Measurements from ENCODE around the gene CDC34. TPM values are rescaled to one million over a fixed set of nuclear protein-coding genes. Genes with fewer than 3 reads are reported as not detected.

Gene CDC34
- polyA plus RNA-seq, 2 donors: 45.2 to 68.7 TPM

DNA sequence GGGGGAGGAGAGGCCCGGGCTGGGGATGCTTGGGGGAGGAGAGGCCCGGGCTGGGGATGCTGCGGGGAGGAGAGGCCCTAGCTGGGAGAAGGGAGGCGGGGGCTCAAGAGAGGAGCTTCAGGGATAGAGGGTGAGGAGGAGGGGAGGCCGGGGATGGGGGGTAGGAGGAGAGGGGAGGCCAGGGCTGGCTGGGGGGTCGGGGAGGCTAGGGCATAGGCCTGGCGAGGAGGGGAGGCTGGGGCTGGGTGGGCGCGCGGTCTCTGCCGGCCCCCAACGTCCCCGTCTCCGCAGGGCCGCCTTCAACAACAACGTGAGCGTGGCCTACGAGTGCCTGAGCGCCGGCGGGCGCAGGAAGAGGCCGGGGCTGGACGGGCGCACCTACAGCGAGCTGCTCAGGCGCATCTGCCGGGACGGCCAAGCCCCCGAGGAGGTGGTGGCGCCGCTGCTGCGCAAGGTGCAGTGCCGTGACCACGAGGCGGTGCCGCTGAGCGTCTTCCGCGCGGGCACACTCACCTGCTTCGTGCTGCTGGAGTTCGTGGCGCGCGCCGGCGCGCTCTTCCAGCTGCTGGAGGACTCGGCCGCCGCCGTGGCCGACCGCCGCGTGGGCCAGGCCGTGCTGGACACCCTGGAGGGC is 12.8 kb upstream of the CDC34 start:
- 27 to 33% methylated on average over 10 to 58 of the region's 58 CpGs for WGBS, 2 donors
- H3K4me1 ChIP-seq (ENCODE audit: control insufficient read depth in 2 of 2, insufficient read depth in 2 of 2, low read length in 1 of 2): no peaks in the 10 kb centered on the region
- no peak overlapping the region for H3K27ac ChIP-seq (ENCODE audit: low read depth in 2 of 2, low read length in 1 of 2)
- H3K36me3 ChIP-seq (ENCODE audit: control insufficient read depth in 2 of 2, insufficient read depth in 2 of 2, low read length in 1 of 2): peaks cover 0 to 5% of the 10 kb centered on the region in 2 donors
- no peaks in the 10 kb centered on the region for H3K27me3 ChIP-seq (ENCODE audit: control insufficient read depth in 1 of 2, insufficient read depth in 2 of 2, low read length in 2 of 2)
- no peaks in the 10 kb centered on the region for H3K9me3 ChIP-seq (ENCODE audit: control insufficient read depth in 2 of 2, insufficient read depth in 1 of 2, low read depth in 1 of 2, low read length in 1 of 2)
- H3K4me3 ChIP-seq (ENCODE audit: low read depth in 1 of 2, low read length in 2 of 2): peak overlapping the region in 1 of 2 donors; percentile 15

DNA sequence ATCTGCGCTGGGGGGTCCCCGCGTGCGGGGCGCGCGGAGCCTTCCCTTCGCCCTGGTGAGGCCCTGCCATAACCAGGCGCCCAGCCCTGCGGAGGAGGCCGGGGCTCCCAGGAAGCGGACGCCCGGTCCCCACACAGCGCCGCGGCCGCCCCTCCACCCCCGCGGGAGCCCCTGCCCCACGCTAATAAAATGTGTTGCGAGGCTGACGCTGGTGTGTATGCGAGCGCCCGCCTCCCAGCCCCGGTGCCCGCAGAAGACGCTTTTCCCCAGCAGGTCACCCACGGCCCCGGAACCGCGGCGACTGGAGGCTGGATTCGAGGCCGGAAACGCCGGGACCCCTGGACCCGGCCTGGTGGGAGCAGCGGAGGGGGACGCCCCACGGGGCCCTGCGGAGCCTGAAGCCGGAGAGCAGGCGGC is 12.1 kb upstream of the CDC34 start:
- Histone ChIP-seq H3K27me3 (ENCODE audit: control insufficient read depth in 1 of 2, insufficient read depth in 2 of 2, low read length in 2 of 2) (no peaks in the 10 kb centered on the region), H3K4me1 (ENCODE audit: control insufficient read depth in 2 of 2, insufficient read depth in 2 of 2, low read length in 1 of 2) (no peaks in the 10 kb centered on the region), H3K27ac (ENCODE audit: low read depth in 2 of 2, low read length in 1 of 2) (no peak overlapping the region), H3K36me3 (ENCODE audit: control insufficient read depth in 2 of 2, insufficient read depth in 2 of 2, low read length in 1 of 2) (no peaks in the 10 kb centered on the region), H3K4me3 (ENCODE audit: low read depth in 1 of 2, low read length in 2 of 2) (no peak overlapping the region), H3K9me3 (ENCODE audit: control insufficient read depth in 2 of 2, insufficient read depth in 1 of 2, low read depth in 1 of 2, low read length in 1 of 2) (no peaks in the 10 kb centered on the region)
- WGBS, 2 donors: 85 to 89% methylated on average over 43 to 45 of the region's 45 CpGs

DNA sequence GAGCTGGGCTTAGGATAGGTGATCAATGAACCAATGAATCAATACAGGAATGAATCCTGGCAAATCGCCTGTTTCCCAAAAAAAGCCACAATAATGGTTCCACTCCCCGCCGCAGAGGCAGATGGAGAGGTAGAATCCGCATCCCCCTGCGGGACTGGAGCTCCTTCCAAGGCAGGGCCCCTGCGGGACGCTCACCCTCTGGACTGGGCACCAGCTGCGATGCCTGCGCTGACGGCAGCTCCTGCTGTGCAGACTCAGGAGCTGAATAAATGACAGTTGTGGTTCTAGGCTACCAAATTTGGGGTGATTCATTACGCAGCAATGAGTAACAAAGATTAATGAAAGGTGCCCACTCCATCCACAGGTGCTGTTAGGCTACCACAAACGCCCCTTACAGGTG is 8.8 kb upstream of the CDC34 start:
- Histone ChIP-seq H3K4me3 (ENCODE audit: low read depth in 1 of 2, low read length in 2 of 2) (no peak overlapping the region), H3K27ac (ENCODE audit: low read depth in 2 of 2, low read length in 1 of 2) (no peak overlapping the region), H3K27me3 (ENCODE audit: control insufficient read depth in 1 of 2, insufficient read depth in 2 of 2, low read length in 2 of 2) (no peaks in the 10 kb centered on the region), H3K4me1 (ENCODE audit: control insufficient read depth in 2 of 2, insufficient read depth in 2 of 2, low read length in 1 of 2) (peaks cover 0 to 3% of the 10 kb centered on the region in 2 donors), H3K9me3 (ENCODE audit: control insufficient read depth in 2 of 2, insufficient read depth in 1 of 2, low read depth in 1 of 2, low read length in 1 of 2) (no peaks in the 10 kb centered on the region), H3K36me3 (ENCODE audit: control insufficient read depth in 2 of 2, insufficient read depth in 2 of 2, low read length in 1 of 2) (no peaks in the 10 kb centered on the region)
- 94% methylated on average over 12 of the region's 12 CpGs for WGBS, 2 donors

DNA sequence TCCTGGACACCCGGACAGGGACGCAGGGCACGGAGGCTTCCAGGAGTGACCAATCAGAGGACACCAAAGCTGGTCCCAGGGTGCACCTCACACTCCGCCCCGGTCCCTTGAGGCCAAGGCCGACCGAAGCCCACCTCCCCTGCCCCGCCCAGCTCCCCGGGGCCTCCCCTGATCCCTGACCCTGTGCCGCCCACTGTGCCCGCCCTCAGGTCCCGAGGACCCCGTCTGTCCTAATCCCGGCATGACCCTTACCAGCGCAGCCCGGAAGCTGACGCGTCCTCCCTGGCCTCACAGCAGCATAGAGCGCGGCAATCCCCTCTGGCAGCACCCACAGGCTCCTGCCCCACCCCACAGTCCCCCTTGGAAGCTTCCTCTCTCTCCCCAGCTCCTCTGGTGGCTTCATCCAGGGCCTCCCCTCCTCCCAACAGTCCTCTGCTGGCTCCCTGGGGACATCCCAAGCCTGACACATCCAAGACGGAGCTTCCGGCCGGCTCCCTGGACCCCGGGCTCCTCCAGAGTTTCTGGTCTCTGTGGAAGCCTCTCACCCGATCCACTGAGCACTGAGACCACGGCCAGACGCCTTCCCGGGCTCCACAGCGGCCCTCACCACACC is 7.4 kb upstream of the CDC34 start:
- Histone ChIP-seq H3K4me1 (ENCODE audit: control insufficient read depth in 2 of 2, insufficient read depth in 2 of 2, low read length in 1 of 2) (peaks cover 0 to 3% of the 10 kb centered on the region in 2 donors), H3K9me3 (ENCODE audit: control insufficient read depth in 2 of 2, insufficient read depth in 1 of 2, low read depth in 1 of 2, low read length in 1 of 2) (no peaks in the 10 kb centered on the region), H3K36me3 (ENCODE audit: control insufficient read depth in 2 of 2, insufficient read depth in 2 of 2, low read length in 1 of 2) (no peaks in the 10 kb centered on the region), H3K27me3 (ENCODE audit: control insufficient read depth in 1 of 2, insufficient read depth in 2 of 2, low read length in 2 of 2) (no peaks in the 10 kb centered on the region), H3K4me3 (ENCODE audit: low read depth in 1 of 2, low read length in 2 of 2) (no peak overlapping the region), H3K27ac (ENCODE audit: low read depth in 2 of 2, low read length in 1 of 2) (no peak overlapping the region)
- WGBS, 2 donors: 57 to 68% methylated on average over 29 of the region's 29 CpGs

DNA sequence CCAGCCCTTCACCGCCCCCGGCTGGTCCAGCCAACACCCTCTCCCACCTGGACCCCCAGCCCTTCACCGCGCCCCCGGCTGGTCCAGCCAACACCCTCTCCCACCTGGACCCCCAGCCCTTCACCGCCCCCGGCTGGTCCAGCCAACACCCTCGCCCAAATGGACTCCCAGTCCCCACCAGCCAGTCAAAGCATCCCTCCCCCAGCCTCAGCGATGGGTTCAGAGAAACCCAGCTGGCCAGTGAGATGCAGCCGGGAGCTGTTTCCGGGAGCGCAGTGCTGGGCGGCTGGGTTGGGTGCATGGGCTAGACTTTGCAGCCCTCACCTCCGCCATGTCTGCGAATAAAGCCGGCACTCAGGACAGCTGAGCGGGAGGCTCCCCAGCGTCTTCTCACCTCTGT is 6.5 kb upstream of the CDC34 start:
- WGBS, 2 donors: 77 to 83% methylated on average over 18 of the region's 18 CpGs
- H3K27ac ChIP-seq (ENCODE audit: low read depth in 2 of 2, low read length in 1 of 2): no peak overlapping the region
- H3K4me3 ChIP-seq (ENCODE audit: low read depth in 1 of 2, low read length in 2 of 2): no peak overlapping the region
- no peaks in the 10 kb centered on the region for H3K36me3 ChIP-seq (ENCODE audit: control insufficient read depth in 2 of 2, insufficient read depth in 2 of 2, low read length in 1 of 2)
- H3K9me3 ChIP-seq (ENCODE audit: control insufficient read depth in 2 of 2, insufficient read depth in 1 of 2, low read depth in 1 of 2, low read length in 1 of 2): no peaks in the 10 kb centered on the region
- H3K4me1 ChIP-seq (ENCODE audit: control insufficient read depth in 2 of 2, insufficient read depth in 2 of 2, low read length in 1 of 2): peaks cover 0 to 3% of the 10 kb centered on the region in 2 donors
- no peaks in the 10 kb centered on the region for H3K27me3 ChIP-seq (ENCODE audit: control insufficient read depth in 1 of 2, insufficient read depth in 2 of 2, low read length in 2 of 2)

DNA sequence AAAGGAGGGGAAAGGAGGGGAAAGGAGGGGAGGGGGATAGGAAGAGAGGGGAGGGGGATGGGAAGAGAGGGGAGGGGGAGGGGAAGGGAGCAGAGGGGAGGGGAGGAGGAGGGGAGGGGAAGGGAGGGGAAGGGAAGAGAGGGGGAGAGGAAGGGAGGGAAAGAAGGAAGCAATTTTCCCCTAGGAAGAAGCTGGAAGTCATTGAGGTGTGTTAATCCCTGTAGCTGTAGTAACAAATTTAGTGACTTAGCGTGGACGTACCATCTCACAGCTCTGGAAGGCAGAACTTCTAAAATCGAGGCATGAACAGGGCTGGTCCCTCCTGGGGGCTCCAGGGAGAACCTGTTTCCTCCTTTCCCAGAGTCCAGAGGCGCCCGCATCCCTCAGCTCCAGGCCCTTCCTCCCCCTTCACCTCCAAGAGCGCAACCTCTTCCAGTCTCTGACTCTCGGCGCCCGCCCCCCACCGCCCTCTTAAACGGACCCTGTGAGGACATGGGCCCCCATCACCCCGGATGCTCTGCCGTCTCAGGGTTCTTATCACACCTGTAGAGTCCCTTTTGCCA is 5.6 kb upstream of the CDC34 start:
- 48 to 49% methylated on average over 13 of the region's 13 CpGs for WGBS, 2 donors
- peaks cover 0 to 3% of the 10 kb centered on the region in 2 donors for H3K4me1 ChIP-seq (ENCODE audit: control insufficient read depth in 2 of 2, insufficient read depth in 2 of 2, low read length in 1 of 2)
- H3K9me3 ChIP-seq (ENCODE audit: control insufficient read depth in 2 of 2, insufficient read depth in 1 of 2, low read depth in 1 of 2, low read length in 1 of 2): no peaks in the 10 kb centered on the region
- H3K36me3 ChIP-seq (ENCODE audit: control insufficient read depth in 2 of 2, insufficient read depth in 2 of 2, low read length in 1 of 2): no peaks in the 10 kb centered on the region
- H3K27me3 ChIP-seq (ENCODE audit: control insufficient read depth in 1 of 2, insufficient read depth in 2 of 2, low read length in 2 of 2): no peaks in the 10 kb centered on the region
- H3K4me3 ChIP-seq (ENCODE audit: low read depth in 1 of 2, low read length in 2 of 2): no peak overlapping the region
- H3K27ac ChIP-seq (ENCODE audit: low read depth in 2 of 2, low read length in 1 of 2): no peak overlapping the region

DNA sequence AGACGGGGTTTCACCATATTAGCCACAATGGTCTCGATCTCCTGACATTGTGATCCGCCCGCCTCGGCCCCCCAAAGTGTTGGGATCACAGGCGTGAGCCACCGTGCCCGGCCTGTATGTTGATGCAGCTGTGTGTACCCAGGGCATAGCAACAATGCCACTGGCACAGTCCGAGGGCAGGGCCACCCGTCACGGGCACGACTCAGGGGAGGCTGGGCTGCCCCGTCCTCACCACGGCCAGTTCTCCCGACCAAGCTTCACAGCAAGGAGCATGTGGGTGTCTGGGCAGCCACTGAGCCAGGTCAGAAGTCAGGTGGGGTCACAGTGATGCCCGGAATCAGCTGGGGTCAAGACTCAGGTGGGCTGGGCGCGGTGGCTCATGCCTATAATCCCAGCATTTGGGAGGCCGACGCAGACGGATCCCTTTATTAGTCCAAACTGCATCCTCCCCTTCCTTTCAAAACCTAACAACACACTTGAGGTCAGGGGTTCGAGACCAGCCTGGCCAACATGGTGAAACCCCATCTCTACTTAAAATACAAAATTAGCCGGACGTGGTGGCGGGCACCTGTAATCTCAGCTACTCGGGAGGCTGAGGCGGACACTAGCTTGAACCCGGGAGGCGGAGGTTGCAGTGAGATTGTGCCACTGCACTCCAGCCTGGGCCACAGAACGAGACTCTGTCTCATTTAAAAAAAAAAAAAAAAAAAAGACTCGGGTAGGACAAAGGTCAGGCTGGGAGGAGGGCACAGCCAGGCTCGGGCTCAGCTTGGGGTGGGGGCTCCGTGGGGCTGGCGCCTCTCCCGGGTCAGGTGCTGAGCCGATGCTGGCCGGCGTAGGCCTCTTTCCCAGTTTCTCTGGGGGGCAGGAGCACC is 1.2 kb upstream of the CDC34 start:
- H3K27me3 ChIP-seq (ENCODE audit: control insufficient read depth in 1 of 2, insufficient read depth in 2 of 2, low read length in 2 of 2): no peaks in the 10 kb centered on the region
- H3K4me3 ChIP-seq (ENCODE audit: low read depth in 1 of 2, low read length in 2 of 2): peak overlapping the region; percentile 93 to 94
- no peaks in the 10 kb centered on the region for H3K36me3 ChIP-seq (ENCODE audit: control insufficient read depth in 2 of 2, insufficient read depth in 2 of 2, low read length in 1 of 2)
- H3K9me3 ChIP-seq (ENCODE audit: control insufficient read depth in 2 of 2, insufficient read depth in 1 of 2, low read depth in 1 of 2, low read length in 1 of 2): no peaks in the 10 kb centered on the region
- peaks cover 0 to 17% of the 10 kb centered on the region in 2 donors for H3K4me1 ChIP-seq (ENCODE audit: control insufficient read depth in 2 of 2, insufficient read depth in 2 of 2, low read length in 1 of 2)
- 65% methylated on average over 37 to 38 of the region's 38 CpGs for WGBS, 2 donors
- H3K27ac ChIP-seq (ENCODE audit: low read depth in 2 of 2, low read length in 1 of 2): peak overlapping the region; percentile 93 to 95

DNA sequence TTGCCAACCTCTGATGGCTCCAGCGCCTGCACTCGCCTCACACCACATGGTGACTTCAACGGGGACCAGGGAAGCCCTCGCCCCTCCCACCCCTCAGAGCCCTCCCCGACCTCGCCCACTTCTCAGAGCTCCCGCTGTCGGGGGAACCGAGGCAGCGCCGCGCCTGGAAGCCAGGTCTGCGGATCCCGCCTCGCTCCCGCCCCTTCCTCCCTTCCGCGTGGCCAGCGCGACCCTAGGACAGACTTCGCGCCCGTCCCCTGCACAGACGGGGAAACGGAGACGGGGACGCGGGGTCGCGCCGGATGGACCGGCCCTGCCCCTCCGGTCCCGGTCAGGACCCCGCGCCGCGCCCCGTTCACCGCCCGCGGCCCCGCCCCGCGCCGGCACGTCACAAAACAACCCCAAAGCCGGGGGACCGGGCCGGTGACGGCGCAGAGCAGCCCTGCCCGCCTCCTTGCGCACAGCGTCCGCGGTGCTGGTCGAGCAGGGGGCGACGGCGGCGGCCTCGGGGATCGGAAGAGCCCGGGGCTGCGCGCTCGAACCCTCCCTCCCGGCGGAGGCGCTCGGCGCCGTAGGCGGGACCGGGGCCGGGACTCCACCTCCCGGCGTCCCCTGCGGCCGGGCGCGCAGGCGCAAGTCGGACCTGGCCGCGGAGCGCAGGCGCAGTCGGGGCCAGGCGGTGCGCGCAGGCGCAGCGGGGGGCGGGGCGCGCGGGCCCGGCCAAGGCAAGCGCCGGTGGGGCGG is 379 bp upstream of the CDC34 start:
- peaks cover 0 to 8% of the 10 kb centered on the region in 2 donors for H3K36me3 ChIP-seq (ENCODE audit: control insufficient read depth in 2 of 2, insufficient read depth in 2 of 2, low read length in 1 of 2)
- 1% methylated on average over 67 to 103 of the region's 103 CpGs for WGBS, 2 donors
- H3K27me3 ChIP-seq (ENCODE audit: control insufficient read depth in 1 of 2, insufficient read depth in 2 of 2, low read length in 2 of 2): no peaks in the 10 kb centered on the region
- peak overlapping the region; percentile 94 to 98 for H3K4me3 ChIP-seq (ENCODE audit: low read depth in 1 of 2, low read length in 2 of 2)
- peaks cover 0 to 19% of the 10 kb centered on the region in 2 donors for H3K4me1 ChIP-seq (ENCODE audit: control insufficient read depth in 2 of 2, insufficient read depth in 2 of 2, low read length in 1 of 2)
- no peaks in the 10 kb centered on the region for H3K9me3 ChIP-seq (ENCODE audit: control insufficient read depth in 2 of 2, insufficient read depth in 1 of 2, low read depth in 1 of 2, low read length in 1 of 2)
- H3K27ac ChIP-seq (ENCODE audit: low read depth in 2 of 2, low read length in 1 of 2): peak overlapping the region; percentile 93 to 95
